Adipose tissue (tissue), 3 donors: ENCODE measurements around the gene VMO1. TPM values are rescaled to one million over a fixed set of nuclear protein-coding genes. Genes with fewer than 3 reads are reported as not detected.
"Not testable (repeated sequence)": the region's sequence is repeated elsewhere in the genome, so short reads cannot be mapped to it uniquely, and the experiment has no call there.

Experiments
- H3K27ac ChIP-seq: one replicate; pipeline ENCODE4 v1.5.1; 2013; ENCODE audit warnings: low read depth, low read length
- WGBS, 3 donors: extraction: QIAGEN DNeasy Blood & Tissue Kit; methylation state at CpG; one replicate each; pipeline ENCODE4 v1.1.7; 2013; 5-methylcytosine and 5-hydroxymethylcytosine counted together
- polyA plus RNA-seq, 3 donors: library from polyadenylated mRNA; stranded (reverse); fragments of 200-250 nt; gene quantifications; one replicate each; pipeline ENCODE4 v1.2.3, GENCODE V29; 2013
- donor health status: healthy with polysubstance abuse.
- donor health status: Bipolar disorder and iron deficiency.
- donor health status: healthy.

Gene VMO1, protein sequence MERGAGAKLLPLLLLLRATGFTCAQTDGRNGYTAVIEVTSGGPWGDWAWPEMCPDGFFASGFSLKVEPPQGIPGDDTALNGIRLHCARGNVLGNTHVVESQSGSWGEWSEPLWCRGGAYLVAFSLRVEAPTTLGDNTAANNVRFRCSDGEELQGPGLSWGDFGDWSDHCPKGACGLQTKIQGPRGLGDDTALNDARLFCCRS
- 1 to 10 TPM in 2 of 3 donors, under 1 TPM in 1; 0.48 to 4.7 (median 2.1) TPM for polyA plus RNA-seq

GRCh38 chr17:4786106-4786511 is at the start of gene VMO1:
Gene VMO1, minus strand, starts transcription at chr17:4786364. Its CDS starts 12 bp downstream, at chr17:4786352.
- no peak within 1 kb of the TSS for H3K27ac ChIP-seq
- WGBS, 3 donors: 4 to 8% (median 4%) methylated on average over 24 of the region's 24 CpGs

GRCh38 chr17:4834681-4835020 is 48.5 kb upstream of the VMO1 start:
- 18 to 83% (median 81%) methylated on average over 4 of the region's 4 CpGs for WGBS, 3 donors
- no peak overlapping the region for H3K27ac ChIP-seq

GRCh38 chr17:4833941-4834680 is 47.9 kb upstream of the VMO1 start:
- H3K27ac ChIP-seq: no peak overlapping the region
- WGBS, 3 donors: 2 to 5% (median 4%) methylated on average over 15 of the region's 15 CpGs

GRCh38 chr17:4833178-4833940 is 47.2 kb upstream of the VMO1 start, which contains the start of gene MINK1:
Gene MINK1, plus strand, starts transcription at chr17:4833340. Its CDS starts 244 bp downstream, at chr17:4833584.
- WGBS, 3 donors: 0 to 1% (median 0%) methylated on average over 66 to 84 of the region's 91 CpGs
- no peak within 1 kb of the TSS for H3K27ac ChIP-seq

GRCh38 chr17:4832829-4833177 is 46.6 kb upstream of the VMO1 start:
- WGBS, 3 donors: 0 to 3% (median 1%) methylated on average over 8 to 10 of the region's 17 CpGs
- H3K27ac ChIP-seq: not testable (repeated sequence)

DNA sequence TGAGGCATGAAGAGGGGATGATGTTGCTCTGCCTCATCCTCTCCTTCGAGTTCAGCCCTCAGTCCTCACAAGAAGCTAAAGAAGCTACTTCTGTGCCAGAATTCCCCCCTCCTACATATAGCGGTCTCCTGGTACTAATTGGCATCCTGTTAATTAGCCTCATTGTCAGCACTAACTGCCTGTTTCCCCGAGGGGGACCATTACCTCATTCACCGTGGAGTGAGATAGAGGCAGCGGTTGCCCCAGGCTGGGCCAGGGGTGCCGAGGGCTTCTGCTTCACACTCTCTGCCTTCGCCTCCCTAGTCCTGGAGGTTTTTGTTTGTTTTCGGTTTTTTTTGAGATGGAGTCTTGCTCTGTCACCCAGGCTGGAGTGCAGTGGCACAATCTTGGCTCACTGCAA is 41.2 kb upstream of the VMO1 start:
- H3K27ac ChIP-seq: no peak overlapping the region
- WGBS, 3 donors: 72 to 75% (median 74%) methylated on average over 8 of the region's 8 CpGs

DNA sequence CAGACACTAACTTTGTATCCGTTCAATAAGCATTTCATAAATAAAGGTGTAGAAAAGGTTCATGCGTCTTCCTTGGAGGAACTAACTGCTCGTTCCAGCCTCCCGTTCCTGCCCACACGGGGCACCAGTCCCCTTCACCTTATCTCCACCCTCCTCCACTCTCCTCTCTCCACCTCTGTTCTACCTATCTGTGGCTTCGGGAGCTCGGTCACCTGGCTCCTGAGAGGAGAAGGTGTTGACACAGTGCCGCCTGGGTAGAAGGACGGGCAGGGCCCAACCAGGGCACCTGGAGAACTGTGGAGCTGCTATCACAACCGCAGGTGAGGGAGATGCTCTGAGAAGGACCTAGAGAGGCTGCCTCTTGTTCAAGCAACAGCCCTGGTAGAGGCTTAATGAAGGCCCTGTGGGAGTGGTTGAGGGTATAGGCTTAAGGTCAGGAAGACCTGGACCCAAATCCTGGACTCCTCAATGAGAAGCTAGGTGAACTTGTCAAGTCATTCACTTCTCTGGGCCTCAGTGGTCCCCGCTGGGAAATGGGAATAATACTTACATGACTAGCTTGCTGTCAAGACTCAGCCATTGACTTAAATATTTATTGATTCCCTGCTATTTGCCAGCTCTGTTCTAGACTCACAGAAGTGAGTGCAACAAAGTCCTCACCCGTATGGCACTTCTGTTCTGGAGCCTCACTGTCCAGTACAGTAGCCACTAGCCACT is 37.4 kb upstream of the VMO1 start:
- 52 to 79% (median 74%) methylated on average over 12 of the region's 12 CpGs for WGBS, 3 donors
- no peak overlapping the region for H3K27ac ChIP-seq

DNA sequence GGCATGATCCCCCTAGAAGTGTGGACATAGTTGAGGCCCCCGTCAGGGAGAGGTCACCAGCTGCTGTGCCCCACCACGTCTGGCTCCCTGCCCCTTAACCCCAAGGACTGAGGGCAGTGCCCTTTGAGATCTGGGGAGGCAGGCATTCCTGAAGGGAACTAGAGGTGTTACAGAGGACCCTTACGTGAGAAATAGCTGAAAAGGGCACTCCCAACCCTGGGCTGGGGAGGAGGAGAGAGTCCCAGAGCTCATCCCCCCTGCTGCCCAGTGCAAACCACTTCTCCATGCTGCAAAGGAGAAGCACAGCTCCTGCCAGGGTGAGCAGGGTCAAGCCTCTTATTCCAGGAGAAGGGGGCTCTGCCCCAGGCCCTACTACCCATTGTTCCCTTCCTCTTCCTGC is 36.7 kb upstream of the VMO1 start:
- WGBS, 3 donors: 73 to 86% (median 77%) methylated on average over 3 of the region's 3 CpGs
- H3K27ac ChIP-seq: no peak overlapping the region

DNA sequence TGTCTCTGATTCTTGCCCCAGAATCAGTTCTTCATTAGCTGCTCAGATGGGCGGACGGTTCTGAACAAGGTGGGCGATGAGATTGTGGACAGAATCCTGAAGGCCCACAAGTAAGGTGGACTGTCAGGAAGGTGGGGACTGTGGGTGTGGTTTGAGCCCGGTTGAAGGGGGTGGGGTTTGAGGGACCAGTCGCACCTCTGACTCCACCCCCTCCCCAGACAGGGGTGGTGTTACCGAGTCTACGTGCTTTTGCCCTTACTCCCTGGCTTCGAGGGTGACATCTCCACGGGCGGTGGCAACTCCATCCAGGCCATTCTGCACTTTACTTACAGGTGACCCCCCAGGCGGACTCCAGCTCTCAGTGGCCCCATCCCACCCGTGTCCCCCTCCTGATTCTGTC is 32.1 kb upstream of the VMO1 start:
- H3K27ac ChIP-seq: no peak overlapping the region
- 78 to 83% (median 79%) methylated on average over 10 to 12 of the region's 12 CpGs for WGBS, 3 donors

DNA sequence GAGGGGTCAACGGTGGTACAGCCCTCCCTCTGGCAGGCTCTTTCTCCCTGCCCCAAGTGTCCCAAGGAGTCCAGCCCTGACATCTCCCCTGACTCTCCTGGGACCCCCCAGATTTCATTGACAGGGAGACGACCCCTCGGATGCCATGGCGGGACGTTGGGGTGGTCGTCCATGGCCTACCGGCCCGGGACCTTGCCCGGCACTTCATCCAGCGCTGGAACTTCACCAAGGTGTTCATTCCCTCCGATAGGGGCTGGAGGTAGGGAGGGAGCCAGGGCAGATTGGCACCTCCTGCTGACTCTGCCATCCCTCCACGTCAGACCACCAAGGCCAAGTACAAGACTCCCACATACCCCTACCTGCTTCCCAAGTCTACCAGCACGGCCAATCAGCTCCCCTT is 30.7 kb upstream of the VMO1 start:
- no peak overlapping the region for H3K27ac ChIP-seq
- WGBS, 3 donors: 89 to 94% (median 92%) methylated on average over 13 of the region's 13 CpGs

DNA sequence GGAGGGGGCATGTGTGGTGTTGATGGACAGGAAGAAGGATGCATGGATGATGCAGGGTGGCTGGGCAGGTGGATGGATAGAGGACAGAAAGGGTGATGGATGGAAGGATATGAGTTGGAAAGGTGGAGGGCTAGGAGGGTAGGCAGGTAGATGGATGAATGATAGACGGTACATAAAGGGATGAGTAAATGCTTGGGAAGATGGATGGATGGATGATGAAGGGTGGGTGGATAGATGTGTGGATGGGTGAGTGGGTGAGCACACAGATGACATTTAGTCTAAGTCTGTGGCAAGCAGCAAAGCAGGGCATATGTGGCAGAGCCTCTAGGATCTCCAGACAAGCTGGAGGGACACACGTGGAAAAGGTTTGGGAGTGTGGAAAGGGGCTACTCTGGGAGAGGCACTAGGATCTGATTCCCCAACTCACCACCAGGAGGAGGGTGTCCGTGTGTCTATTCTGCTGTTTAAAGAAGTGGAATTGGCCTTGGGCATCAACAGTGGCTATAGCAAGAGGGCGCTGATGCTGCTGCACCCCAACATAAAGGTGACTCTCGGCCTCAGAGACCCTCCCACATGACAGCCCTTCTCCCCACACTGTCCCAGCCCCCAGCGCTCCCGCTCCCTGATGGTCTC is 29.0 kb upstream of the VMO1 start:
- no peak overlapping the region for H3K27ac ChIP-seq
- WGBS, 3 donors: 80 to 91% (median 87%) methylated on average over 7 of the region's 7 CpGs

DNA sequence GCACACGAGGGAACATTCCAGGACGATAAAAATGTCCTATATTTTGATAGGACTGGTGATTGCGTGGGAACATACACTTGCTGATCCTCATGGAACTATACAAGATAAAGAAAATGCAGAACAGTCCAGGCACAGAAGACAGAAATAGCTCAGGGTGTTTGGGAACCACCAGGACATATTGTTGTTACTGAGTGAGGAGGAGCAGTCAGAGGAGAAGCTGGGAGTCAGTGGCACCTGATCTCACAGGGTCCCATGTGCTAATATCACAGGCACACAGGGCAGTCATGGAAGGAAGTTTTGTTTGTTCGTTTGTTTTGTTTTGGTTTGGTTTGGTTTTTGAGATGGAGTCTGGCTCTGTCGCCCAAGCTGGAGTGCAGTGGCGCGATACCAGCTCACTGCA is 26.5 kb upstream of the VMO1 start:
- no peak overlapping the region for H3K27ac ChIP-seq
- 76 to 90% (median 88%) methylated on average over 7 of the region's 7 CpGs for WGBS, 3 donors

GRCh38 chr17:4811471-4811870 is 25.3 kb upstream of the VMO1 start:
- 89 to 98% (median 92%) methylated on average over 12 of the region's 12 CpGs for WGBS, 3 donors
- H3K27ac ChIP-seq: no peak overlapping the region

GRCh38 chr17:4810696-4811290 is 24.6 kb upstream of the VMO1 start:
- 52 to 79% (median 62%) methylated on average over 13 of the region's 13 CpGs for WGBS, 3 donors

DNA sequence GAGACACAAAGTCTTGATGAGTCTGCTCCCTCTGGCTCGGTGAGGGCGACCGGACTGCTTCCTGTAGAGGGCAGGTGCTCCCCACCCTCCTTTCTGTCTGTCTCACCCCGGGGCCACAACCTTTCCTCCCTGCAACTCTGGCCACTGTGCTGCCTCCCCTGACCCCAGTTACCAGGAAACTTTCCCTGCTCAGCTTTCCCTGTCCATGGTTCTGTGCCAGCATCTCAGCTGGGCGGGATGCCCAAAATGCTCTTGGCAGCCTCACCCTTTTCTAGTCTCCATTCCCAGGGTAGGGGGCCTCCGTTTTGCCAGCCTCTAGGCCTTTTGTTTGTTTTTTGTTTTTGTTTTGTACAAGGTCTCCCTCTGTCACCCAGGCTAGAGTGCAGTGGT is 22.2 kb upstream of the VMO1 start:
- 39 to 64% (median 51%) methylated on average over 6 of the region's 6 CpGs for WGBS, 3 donors
- H3K27ac ChIP-seq: no peak overlapping the region

More at GRCh38 chr17:4810696-4811290, 24.6 kb upstream of the VMO1 start:
- no peak overlapping the region for H3K27ac ChIP-seq

DNA sequence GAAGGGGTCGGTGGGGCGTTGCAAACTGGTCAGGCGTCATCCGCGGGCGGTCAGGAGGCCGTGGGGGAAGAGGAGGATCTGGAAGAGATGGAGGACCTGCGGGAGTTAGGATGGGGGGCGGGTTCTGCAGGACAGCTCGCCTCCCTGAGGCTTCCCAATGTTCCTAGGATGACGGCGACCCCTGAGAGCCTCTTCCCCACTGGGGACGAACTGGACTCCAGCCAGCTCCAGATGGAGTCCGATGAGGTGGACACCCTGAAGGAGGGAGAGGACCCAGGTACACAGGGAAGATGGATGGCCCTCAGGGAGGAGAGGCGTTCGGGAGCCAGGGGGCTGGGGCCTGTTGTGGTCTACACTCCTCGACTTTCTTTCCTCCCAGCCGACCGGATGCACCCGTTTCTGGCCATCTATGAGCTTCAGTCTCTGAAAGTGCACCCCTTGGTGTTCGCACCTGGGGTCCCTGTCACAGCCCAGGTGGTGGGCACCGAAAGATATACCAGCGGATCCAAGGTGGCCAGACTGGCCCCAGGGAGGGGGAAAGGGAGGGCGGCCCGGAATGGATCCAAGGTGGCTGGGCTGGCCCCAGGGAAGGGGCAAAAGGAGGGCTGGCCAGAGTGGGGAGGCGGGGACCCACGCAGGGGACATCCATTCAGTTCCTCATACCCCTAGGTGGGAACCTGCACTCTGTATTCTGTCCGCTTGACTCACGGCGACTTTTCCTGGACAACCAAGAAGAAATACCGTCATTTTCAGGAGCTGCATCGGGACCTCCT is 21.6 kb upstream of the VMO1 start:
- WGBS, 3 donors: 27 to 36% (median 33%) methylated on average over 29 to 32 of the region's 32 CpGs
- no peak overlapping the region for H3K27ac ChIP-seq
